ENCODE results near the gene TNRC18.

TNRC18 gene

DNA sequence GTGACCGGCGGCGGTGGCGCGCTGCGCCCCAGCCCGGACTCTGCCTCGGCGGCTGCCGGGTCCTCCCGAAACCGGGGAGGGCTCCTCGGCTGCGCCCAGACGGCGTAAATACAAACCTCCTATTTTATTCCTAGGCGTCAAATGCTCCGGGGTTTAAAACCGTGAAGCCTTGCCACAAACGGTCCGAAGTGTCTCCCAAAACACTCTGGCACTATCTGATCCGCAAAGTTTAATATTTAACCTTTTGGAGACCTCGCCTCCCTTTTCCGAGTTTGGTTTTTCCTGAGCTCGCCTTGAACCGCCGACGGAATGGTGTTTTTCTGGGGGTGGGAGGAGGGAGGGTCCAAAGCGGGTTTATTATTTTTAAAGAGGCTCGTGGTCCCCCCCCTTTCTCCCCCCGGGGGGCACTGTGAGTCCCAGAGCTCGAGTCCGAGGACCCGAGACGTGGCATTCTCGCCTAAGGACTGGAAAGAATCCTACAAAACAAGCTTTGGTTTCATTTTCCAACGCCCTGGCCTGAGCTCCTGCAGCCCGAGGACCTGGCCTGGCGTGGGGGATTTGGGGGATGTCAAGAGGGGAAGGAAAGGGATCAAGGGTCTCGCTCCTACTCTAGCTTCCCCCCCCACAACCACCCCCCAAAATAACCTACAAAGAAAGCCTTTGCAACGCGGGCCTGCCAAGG is 1.8 kb downstream of the TNRC18 start:
- Histone ChIP-seq H3K36me3 (ENCODE audit: control insufficient read depth in 2 of 2, insufficient read depth in 1 of 2, low read length in 2 of 2) (peaks cover 4 to 6% of the 10 kb centered on the region in 2 experiments), H3K4me3 (ENCODE audit: low read depth, low read length) (peak overlapping the region; percentile 69), H3K4me1 (ENCODE audit: control insufficient read depth, insufficient read depth, low read length) (peaks cover 16% of the 10 kb centered on the region), H3K27ac (ENCODE audit: extremely low read depth, low read depth, low read length) (peak overlapping the region; percentile 100), H3K9me3 (ENCODE audit: control insufficient read depth, insufficient read depth, low read depth, low read length) (no peaks in the 10 kb centered on the region)
- CTCF ChIA-PET: interaction anchor here (0.7 to 1.0 kb wide), 3 partner anchors 20 to 56 kb away, joined by 3 to 6 read pairs (median 4); no protein-coding TSS in a partner anchor
- POLR2A ChIA-PET: interaction anchor here (0.5 to 2.1 kb wide), 7 partner anchors 8 to 448 kb away, joined by 3 to 8 read pairs (median 4); no protein-coding TSS in a partner anchor
- no peak for TF ChIP-seq HOXD13 (CRISPR knock-in tag; IDR thresholded peaks at IDR 0.05; ENCODE audit: borderline replicate concordance)
- no peak for TF ChIP-seq ZNF202 (tag by site-specific recombination; IDR thresholded peaks at IDR 0.05; ENCODE audit: borderline replicate concordance)
- TF ChIP-seq, protein P1, sequence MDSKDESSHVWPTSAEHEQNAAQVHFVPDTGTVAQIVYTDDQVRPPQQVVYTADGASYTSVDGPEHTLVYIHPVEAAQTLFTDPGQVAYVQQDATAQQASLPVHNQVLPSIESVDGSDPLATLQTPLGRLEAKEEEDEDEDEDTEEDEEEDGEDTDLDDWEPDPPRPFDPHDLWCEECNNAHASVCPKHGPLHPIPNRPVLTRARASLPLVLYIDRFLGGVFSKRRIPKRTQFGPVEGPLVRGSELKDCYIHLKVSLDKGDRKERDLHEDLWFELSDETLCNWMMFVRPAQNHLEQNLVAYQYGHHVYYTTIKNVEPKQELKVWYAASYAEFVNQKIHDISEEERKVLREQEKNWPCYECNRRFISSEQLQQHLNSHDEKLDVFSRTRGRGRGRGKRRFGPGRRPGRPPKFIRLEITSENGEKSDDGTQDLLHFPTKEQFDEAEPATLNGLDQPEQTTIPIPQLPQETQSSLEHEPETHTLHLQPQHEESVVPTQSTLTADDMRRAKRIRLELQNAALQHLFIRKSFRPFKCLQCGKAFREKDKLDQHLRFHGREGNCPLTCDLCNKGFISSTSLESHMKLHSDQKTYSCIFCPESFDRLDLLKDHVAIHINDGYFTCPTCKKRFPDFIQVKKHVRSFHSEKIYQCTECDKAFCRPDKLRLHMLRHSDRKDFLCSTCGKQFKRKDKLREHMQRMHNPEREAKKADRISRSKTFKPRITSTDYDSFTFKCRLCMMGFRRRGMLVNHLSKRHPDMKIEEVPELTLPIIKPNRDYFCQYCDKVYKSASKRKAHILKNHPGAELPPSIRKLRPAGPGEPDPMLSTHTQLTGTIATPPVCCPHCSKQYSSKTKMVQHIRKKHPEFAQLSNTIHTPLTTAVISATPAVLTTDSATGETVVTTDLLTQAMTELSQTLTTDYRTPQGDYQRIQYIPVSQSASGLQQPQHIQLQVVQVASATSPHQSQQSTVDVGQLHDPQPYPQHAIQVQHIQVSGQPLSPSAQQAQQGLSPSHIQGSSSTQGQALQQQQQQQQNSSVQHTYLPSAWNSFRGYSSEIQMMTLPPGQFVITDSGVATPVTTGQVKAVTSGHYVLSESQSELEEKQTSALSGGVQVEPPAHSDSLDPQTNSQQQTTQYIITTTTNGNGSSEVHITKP (tag by site-specific recombination; IDR thresholded peaks at IDR 0.05): peak; percentile 89
- TF ChIP-seq, protein P2, sequence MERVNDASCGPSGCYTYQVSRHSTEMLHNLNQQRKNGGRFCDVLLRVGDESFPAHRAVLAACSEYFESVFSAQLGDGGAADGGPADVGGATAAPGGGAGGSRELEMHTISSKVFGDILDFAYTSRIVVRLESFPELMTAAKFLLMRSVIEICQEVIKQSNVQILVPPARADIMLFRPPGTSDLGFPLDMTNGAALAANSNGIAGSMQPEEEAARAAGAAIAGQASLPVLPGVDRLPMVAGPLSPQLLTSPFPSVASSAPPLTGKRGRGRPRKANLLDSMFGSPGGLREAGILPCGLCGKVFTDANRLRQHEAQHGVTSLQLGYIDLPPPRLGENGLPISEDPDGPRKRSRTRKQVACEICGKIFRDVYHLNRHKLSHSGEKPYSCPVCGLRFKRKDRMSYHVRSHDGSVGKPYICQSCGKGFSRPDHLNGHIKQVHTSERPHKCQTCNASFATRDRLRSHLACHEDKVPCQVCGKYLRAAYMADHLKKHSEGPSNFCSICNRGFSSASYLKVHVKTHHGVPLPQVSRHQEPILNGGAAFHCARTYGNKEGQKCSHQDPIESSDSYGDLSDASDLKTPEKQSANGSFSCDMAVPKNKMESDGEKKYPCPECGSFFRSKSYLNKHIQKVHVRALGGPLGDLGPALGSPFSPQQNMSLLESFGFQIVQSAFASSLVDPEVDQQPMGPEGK (tag by site-specific recombination; IDR thresholded peaks at IDR 0.05): 0 out of 2 replicates have a peak, but pooled peaks have one; percentile 15
- TF ChIP-seq SCRT2 (tag by site-specific recombination; IDR thresholded peaks at IDR 0.05): no peak
- no peak; the same call in 1 of the 2 replicates for TF ChIP-seq ZNF660 (tag by site-specific recombination; IDR thresholded peaks at IDR 0.05)
- TF ChIP-seq ZNF37A (tag by site-specific recombination; IDR thresholded peaks at IDR 0.05): no peak
- TF ChIP-seq ZNF335 (tag by site-specific recombination; conservative IDR thresholded peaks at IDR 0.05): peak; percentile 59
- TF ChIP-seq, protein P3, sequence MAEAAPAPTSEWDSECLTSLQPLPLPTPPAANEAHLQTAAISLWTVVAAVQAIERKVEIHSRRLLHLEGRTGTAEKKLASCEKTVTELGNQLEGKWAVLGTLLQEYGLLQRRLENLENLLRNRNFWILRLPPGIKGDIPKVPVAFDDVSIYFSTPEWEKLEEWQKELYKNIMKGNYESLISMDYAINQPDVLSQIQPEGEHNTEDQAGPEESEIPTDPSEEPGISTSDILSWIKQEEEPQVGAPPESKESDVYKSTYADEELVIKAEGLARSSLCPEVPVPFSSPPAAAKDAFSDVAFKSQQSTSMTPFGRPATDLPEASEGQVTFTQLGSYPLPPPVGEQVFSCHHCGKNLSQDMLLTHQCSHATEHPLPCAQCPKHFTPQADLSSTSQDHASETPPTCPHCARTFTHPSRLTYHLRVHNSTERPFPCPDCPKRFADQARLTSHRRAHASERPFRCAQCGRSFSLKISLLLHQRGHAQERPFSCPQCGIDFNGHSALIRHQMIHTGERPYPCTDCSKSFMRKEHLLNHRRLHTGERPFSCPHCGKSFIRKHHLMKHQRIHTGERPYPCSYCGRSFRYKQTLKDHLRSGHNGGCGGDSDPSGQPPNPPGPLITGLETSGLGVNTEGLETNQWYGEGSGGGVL (tag by site-specific recombination; IDR thresholded peaks at IDR 0.05): peak; percentile 51
- 0 out of 2 replicates have a peak, but pooled peaks have one; percentile 17 for TF ChIP-seq WT1 (tag by site-specific recombination; IDR thresholded peaks at IDR 0.05)
- TF ChIP-seq MZF1 (tag by site-specific recombination; IDR thresholded peaks at IDR 0.05; ENCODE audit: borderline replicate concordance): peak; percentile 58; the same call in 1 of the 2 replicates
- TF ChIP-seq BCL11A (tag by site-specific recombination; IDR thresholded peaks at IDR 0.05; ENCODE audit: low read depth): no peak

DNA sequence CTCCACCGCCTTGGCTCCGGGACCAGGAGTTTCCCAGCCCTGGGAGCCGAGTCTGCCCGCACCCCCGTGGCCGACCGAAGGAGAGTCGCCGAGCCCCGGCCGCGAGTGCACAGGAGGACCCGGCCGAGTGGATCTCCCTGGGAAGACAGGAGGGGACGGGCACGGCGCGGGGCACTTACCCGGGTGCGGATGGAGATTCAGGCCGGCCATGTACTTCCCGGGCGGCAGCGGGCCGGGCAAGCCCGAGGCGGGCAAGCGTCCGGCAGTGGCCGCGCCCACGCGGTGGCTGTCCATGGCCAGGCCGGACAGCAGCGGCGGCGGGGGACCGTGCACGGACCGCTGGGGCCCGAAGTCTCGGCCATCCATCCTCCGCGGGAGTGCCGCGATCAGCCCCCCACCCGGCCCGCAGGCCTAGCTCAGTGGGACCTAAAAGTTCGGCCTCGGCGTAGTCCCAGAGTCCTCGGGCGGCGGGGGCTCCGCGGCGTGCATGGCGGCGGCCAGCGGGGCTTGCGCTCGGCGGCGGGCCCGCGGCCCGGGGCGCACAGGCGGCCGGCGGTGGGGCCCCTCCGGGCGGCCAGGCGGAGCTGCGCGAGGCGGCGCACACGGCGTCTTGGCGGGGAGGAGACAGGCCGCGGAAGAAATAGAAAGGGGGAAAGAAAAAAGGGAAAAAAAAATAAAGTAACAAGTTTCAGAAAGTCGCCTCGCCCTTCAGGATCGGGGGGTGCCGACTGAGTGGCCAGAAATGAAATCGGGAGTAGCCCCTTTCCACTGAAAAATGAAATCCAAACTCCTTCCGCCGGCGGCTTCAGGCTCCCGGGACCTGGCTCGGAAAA is 2.5 kb downstream of the TNRC18 start:
- peak overlapping the region; percentile 100 for H3K27ac ChIP-seq (ENCODE audit: extremely low read depth, low read depth, low read length)
- H3K4me3 ChIP-seq (ENCODE audit: low read depth, low read length): peak overlapping the region; percentile 69
- H3K9me3 ChIP-seq (ENCODE audit: control insufficient read depth, insufficient read depth, low read depth, low read length): no peaks in the 10 kb centered on the region
- ChIA-PET POLR2A (interaction anchor here (0.5 to 2.1 kb wide), 4 partner anchors 9 to 29 kb away, joined by 3 to 8 read pairs (median 4); no protein-coding TSS in a partner anchor), CTCF (interaction anchor here (1.0 kb wide), 1 partner anchor 21 kb away, joined by 6 read pairs; no protein-coding TSS in a partner anchor)
- H3K36me3 ChIP-seq (ENCODE audit: control insufficient read depth in 2 of 2, insufficient read depth in 1 of 2, low read length in 2 of 2): peaks cover 4 to 10% of the 10 kb centered on the region in 2 experiments
- H3K4me1 ChIP-seq (ENCODE audit: control insufficient read depth, insufficient read depth, low read length): peaks cover 16% of the 10 kb centered on the region
- TF ChIP-seq ZIC2 (tag by site-specific recombination; IDR thresholded peaks at IDR 0.05): no peak
- TF ChIP-seq ZNF664 (tag by site-specific recombination; IDR thresholded peaks at IDR 0.05): no peak
- peak; percentile 95 for TF ChIP-seq PRDM1 (tag by site-specific recombination; IDR thresholded peaks at IDR 0.05)
- 0 out of 2 replicates have a peak, but pooled peaks have one; percentile 56 for TF ChIP-seq ZNF223 (tag by site-specific recombination; IDR thresholded peaks at IDR 0.05)
- TF ChIP-seq ZSCAN23 (tag by site-specific recombination; IDR thresholded peaks at IDR 0.05): no peak
- no peak for TF ChIP-seq KLF1 (tag by site-specific recombination; IDR thresholded peaks at IDR 0.05)
- TF ChIP-seq SETDB1 (IDR thresholded peaks at IDR 0.05; ENCODE audit: insufficient read length, low read length): no peak
- no peak for TF ChIP-seq ZNF19 (tag by site-specific recombination; IDR thresholded peaks at IDR 0.05; ENCODE audit: low read depth)
- TF ChIP-seq ZNF837 (tag by site-specific recombination; IDR thresholded peaks at IDR 0.05): no peak
- no peak for TF ChIP-seq ZNF626 (tag by site-specific recombination; IDR thresholded peaks at IDR 0.05)
- TF ChIP-seq ZNF521 (tag by site-specific recombination; IDR thresholded peaks at IDR 0.05): no peak
- no peak for TF ChIP-seq ZNF202 (tag by site-specific recombination; IDR thresholded peaks at IDR 0.05; ENCODE audit: borderline replicate concordance)
- peak; percentile 69; the same call in 1 of the 2 replicates for TF ChIP-seq ZBTB20 (tag by site-specific recombination; IDR thresholded peaks at IDR 0.05)

Data from HEK293 (cell line).